Measurements from ENCODE around the gene PHPT1. TPM values are rescaled to one million over a fixed set of nuclear protein-coding genes. Genes with fewer than 3 reads are reported as not detected.
A peak's percentile ranks its signal among the peaks of the same experiment; 100 is the strongest.

Gene PHPT1
- total and polyA plus RNA-seq, 2 of the 13 experiments (the other 11 are each of a cell fraction or from before 2014, with no cell fraction given) = 189 to 192 TPM

DNA sequence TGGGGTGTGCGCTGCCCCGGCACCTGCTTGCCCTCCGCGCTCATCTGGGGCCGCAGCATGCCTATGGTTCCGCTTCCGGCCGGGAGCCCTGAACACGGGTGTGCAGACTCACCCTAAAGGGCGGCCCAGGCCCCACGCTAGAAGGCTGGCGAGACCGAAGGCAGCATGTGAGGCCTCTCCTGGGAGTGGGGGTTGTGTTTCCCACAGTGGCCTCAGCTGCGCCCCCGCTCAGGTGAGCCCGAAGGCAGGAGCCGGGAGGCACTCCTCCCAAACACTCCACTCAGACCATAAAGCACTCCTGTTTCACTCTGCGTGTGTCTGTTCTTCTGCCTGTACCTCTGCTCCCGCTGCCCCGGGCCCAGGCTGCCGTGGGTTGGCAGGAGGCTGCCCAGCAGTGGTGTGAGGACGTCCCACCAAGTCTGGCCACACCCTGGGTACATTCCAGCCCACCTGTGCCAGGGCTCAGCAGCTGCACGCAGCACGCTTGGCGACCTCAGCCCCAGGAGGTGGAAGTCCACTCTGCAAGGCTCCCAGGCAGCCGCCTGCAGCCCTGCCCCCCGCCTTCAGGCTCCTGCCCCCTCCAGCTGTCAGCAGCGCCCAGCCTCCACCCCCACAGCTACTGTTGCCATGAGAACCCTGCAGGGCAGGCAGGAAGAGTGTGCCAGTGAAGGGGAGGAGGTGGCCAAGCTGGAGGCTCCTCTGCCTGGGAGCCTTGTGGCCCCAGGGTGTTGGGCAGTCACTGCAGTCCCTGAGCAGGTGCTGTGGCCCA is 8.1 kb upstream of the PHPT1 start (continued):
- TF ChIP-seq, protein P1, sequence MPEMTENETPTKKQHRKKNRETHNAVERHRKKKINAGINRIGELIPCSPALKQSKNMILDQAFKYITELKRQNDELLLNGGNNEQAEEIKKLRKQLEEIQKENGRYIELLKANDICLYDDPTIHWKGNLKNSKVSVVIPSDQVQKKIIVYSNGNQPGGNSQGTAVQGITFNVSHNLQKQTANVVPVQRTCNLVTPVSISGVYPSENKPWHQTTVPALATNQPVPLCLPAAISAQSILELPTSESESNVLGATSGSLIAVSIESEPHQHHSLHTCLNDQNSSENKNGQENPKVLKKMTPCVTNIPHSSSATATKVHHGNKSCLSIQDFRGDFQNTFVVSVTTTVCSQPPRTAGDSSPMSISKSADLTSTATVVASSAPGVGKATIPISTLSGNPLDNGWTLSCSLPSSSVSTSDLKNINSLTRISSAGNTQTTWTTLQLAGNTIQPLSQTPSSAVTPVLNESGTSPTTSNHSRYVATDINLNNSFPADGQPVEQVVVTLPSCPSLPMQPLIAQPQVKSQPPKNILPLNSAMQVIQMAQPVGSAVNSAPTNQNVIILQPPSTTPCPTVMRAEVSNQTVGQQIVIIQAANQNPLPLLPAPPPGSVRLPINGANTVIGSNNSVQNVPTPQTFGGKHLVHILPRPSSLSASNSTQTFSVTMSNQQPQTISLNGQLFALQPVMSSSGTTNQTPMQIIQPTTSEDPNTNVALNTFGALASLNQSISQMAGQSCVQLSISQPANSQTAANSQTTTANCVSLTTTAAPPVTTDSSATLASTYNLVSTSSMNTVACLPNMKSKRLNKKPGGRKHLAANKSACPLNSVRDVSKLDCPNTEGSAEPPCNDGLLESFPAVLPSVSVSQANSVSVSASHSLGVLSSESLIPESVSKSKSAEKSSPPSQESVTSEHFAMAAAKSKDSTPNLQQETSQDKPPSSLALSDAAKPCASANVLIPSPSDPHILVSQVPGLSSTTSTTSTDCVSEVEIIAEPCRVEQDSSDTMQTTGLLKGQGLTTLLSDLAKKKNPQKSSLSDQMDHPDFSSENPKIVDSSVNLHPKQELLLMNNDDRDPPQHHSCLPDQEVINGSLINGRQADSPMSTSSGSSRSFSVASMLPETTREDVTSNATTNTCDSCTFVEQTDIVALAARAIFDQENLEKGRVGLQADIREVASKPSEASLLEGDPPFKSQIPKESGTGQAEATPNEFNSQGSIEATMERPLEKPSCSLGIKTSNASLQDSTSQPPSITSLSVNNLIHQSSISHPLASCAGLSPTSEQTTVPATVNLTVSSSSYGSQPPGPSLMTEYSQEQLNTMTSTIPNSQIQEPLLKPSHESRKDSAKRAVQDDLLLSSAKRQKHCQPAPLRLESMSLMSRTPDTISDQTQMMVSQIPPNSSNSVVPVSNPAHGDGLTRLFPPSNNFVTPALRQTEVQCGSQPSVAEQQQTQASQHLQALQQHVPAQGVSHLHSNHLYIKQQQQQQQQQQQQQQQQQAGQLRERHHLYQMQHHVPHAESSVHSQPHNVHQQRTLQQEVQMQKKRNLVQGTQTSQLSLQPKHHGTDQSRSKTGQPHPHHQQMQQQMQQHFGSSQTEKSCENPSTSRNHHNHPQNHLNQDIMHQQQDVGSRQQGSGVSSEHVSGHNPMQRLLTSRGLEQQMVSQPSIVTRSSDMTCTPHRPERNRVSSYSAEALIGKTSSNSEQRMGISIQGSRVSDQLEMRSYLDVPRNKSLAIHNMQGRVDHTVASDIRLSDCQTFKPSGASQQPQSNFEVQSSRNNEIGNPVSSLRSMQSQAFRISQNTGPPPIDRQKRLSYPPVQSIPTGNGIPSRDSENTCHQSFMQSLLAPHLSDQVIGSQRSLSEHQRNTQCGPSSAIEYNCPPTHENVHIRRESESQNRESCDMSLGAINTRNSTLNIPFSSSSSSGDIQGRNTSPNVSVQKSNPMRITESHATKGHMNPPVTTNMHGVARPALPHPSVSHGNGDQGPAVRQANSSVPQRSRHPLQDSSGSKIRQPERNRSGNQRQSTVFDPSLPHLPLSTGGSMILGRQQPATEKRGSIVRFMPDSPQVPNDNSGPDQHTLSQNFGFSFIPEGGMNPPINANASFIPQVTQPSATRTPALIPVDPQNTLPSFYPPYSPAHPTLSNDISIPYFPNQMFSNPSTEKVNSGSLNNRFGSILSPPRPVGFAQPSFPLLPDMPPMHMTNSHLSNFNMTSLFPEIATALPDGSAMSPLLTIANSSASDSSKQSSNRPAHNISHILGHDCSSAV (CRISPR knock-in tag; IDR thresholded peaks at IDR 0.05; ENCODE audit: borderline replicate concordance) = no peak
- TF ChIP-seq GABPA (IDR thresholded peaks at IDR 0.05; ENCODE audit: low read depth, low read length) = no peak
- TF ChIP-seq GABPA (CRISPR knock-in tag; IDR thresholded peaks at IDR 0.05; ENCODE audit: low read depth) = no peak
- TF ChIP-seq, protein P2, sequence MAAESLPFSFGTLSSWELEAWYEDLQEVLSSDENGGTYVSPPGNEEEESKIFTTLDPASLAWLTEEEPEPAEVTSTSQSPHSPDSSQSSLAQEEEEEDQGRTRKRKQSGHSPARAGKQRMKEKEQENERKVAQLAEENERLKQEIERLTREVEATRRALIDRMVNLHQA (CRISPR knock-in tag; IDR thresholded peaks at IDR 0.05) = no peak
- no peak for TF ChIP-seq ZFY (CRISPR knock-in tag; IDR thresholded peaks at IDR 0.05)
- TF ChIP-seq ZNF772 (CRISPR knock-in tag; IDR thresholded peaks at IDR 0.05) = no peak
- TF ChIP-seq ZSCAN9 (CRISPR knock-in tag; IDR thresholded peaks at IDR 0.05; ENCODE audit: borderline replicate concordance) = no peak
- TF ChIP-seq, protein P3, sequence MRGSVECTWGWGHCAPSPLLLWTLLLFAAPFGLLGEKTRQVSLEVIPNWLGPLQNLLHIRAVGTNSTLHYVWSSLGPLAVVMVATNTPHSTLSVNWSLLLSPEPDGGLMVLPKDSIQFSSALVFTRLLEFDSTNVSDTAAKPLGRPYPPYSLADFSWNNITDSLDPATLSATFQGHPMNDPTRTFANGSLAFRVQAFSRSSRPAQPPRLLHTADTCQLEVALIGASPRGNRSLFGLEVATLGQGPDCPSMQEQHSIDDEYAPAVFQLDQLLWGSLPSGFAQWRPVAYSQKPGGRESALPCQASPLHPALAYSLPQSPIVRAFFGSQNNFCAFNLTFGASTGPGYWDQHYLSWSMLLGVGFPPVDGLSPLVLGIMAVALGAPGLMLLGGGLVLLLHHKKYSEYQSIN (CRISPR knock-in tag; IDR thresholded peaks at IDR 0.05; ENCODE audit: borderline replicate concordance) = no peak
- TF ChIP-seq JDP2 (CRISPR knock-in tag; IDR thresholded peaks at IDR 0.05; ENCODE audit: borderline replicate concordance) = no peak
- TF ChIP-seq ZNF17 (CRISPR knock-in tag; IDR thresholded peaks at IDR 0.05) = no peak
- TF ChIP-seq KMT2B (CRISPR knock-in tag; IDR thresholded peaks at IDR 0.05) = no peak
- 0 out of 2 replicates have a peak, but pooled peaks have one; percentile 45 for TF ChIP-seq JUN (CRISPR knock-in tag; IDR thresholded peaks at IDR 0.05)
- TF ChIP-seq TSC22D2 (CRISPR knock-in tag; IDR thresholded peaks at IDR 0.05; ENCODE audit: borderline replicate concordance) = no peak
- no peak for TF ChIP-seq RAD51 (IDR thresholded peaks at IDR 0.05; ENCODE audit: borderline replicate concordance)
- TF ChIP-seq ZBTB21 (CRISPR knock-in tag; IDR thresholded peaks at IDR 0.05) = no peak
- TF ChIP-seq STAT5B (CRISPR knock-in tag; IDR thresholded peaks at IDR 0.05) = no peak
- TF ChIP-seq KDM2A (CRISPR knock-in tag; IDR thresholded peaks at IDR 0.05; ENCODE audit: borderline replicate concordance, low read depth) = peak; percentile 76; the same call in 1 of the 2 replicates
- no peak for TF ChIP-seq U2AF1 (optimal IDR thresholded peaks at IDR 0.05; ENCODE audit: low read depth, low read length)
- TF ChIP-seq, protein P4, sequence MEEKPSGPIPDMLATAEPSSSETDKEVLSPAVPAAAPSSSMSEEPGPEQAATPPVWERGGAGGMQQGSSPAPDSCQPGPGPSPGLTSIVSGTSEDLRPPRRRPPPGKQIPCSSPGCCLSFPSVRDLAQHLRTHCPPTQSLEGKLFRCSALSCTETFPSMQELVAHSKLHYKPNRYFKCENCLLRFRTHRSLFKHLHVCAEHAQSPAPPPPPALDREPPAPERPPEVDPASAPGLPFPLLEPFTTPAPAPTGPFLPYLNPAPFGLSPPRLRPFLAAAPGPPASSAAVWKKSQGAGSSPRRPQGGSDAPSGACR (CRISPR knock-in tag; IDR thresholded peaks at IDR 0.05) = no peak
- TF ChIP-seq KMT2A (CRISPR knock-in tag; IDR thresholded peaks at IDR 0.05) = no peak
- TF ChIP-seq MEIS2 (CRISPR knock-in tag; IDR thresholded peaks at IDR 0.05) = no peak

All from HepG2 (cell line).